MM.1S (cell line): Measurements from ENCODE around the gene HGFAC.

Experiments
- DNase-seq: peaks from one replicate; pipeline ENCODE4 v3.0.0-alpha.2; 2015
- H2AFZ ChIP-seq: fragments of 300-600 bp; sonication (generic); 2 replicates; pipeline ENCODE4 v1.6.0; 2016; ENCODE audit warnings: antibody characterized with exemption, low read length
- H3F3A ChIP-seq: fragments of 300-600 bp; sonication (generic); 2 replicates; pipeline ENCODE4 v1.6.1; 2016; ENCODE audit warnings: mild to moderate bottlenecking, antibody characterized with exemption, low read length, moderate library complexity, mixed read lengths; ENCODE audit not compliant: insufficient read depth
- H3K27ac ChIP-seq: fragments of 300-600 bp; sonication (generic); 2 replicates; pipeline ENCODE4 v1.5.1; 2016; ENCODE audit warnings: mild to moderate bottlenecking, low read length
- H3K27me3 ChIP-seq: fragments of 300-600 bp; sonication (generic); replicated peaks from 2 replicates; pipeline ENCODE4 v1.6.0; 2016; ENCODE audit warnings: low read length; ENCODE audit not compliant: insufficient read depth
- H3K36me3 ChIP-seq: fragments of 300-600 bp; sonication (generic); replicated peaks from 2 replicates; pipeline ENCODE4 v1.6.1; 2016; ENCODE audit warnings: mild to moderate bottlenecking, low read length, mixed read lengths; ENCODE audit not compliant: insufficient read depth
- H3K4me1 ChIP-seq: fragments of 300-600 bp; sonication (generic); 2 replicates; pipeline ENCODE4 v1.6.1; 2016; ENCODE audit warnings: low read length, mixed read lengths
- H3K4me2 ChIP-seq: fragments of 300-600 bp; sonication (generic); 2 replicates; pipeline ENCODE4 v1.6.0; 2016; ENCODE audit warnings: low read depth, low read length
- H3K4me3 ChIP-seq: fragments of 300-600 bp; sonication (generic); 2 replicates; pipeline ENCODE4 v1.5.1; 2016; ENCODE audit warnings: low read length, mixed read lengths
- H3K79me2 ChIP-seq: fragments of 300-600 bp; sonication (generic); 2 replicates; pipeline ENCODE4 v1.6.1; 2016; ENCODE audit warnings: mixed run types, low read length, mixed read lengths
- H3K9ac ChIP-seq: fragments of 300-600 bp; sonication (generic); 2 replicates; pipeline ENCODE4 v1.6.1; 2016; ENCODE audit warnings: low read length, mixed read lengths
- H3K9me2 ChIP-seq: fragments of 300-600 bp; sonication (generic); replicated peaks from 2 replicates; pipeline ENCODE4 v1.6.1; 2016; ENCODE audit warnings: mild to moderate bottlenecking, low read length, mixed read lengths; ENCODE audit not compliant: insufficient read depth
- H3K9me3 ChIP-seq: fragments of 300-600 bp; sonication (generic); replicated peaks from 2 replicates; pipeline ENCODE4 v1.6.1; 2016; ENCODE audit warnings: mild to moderate bottlenecking, low read length, mixed read lengths; ENCODE audit not compliant: insufficient read depth
- H4K20me1 ChIP-seq: fragments of 300-600 bp; sonication (generic); 2 replicates; pipeline ENCODE4 v1.6.1; 2016; ENCODE audit warnings: mild to moderate bottlenecking, low read length, moderate library complexity, mixed read lengths; ENCODE audit not compliant: insufficient read depth
- EZH2 ChIP-seq: fragments of 300-600 bp; sonication (generic); optimal IDR thresholded peaks from 2 replicates; pipeline ENCODE3; 2017; ENCODE audit warnings: low read depth, mild to moderate bottlenecking, antibody characterized with exemption, low read length, mixed read lengths
- EZH2phosphoT487 ChIP-seq: fragments of 300-600 bp; sonication (generic); IDR thresholded peaks from 2 replicates; pipeline ENCODE4 v1.6.1; 2018; ENCODE audit warnings: antibody characterized with exemption, low read length
- TF ChIP-seq, protein P1 (sequence below): fragments of 300-600 bp; sonication (generic); IDR thresholded peaks from 2 replicates; pipeline ENCODE4 v1.5.1; 2016; ENCODE audit warnings: antibody characterized with exemption, low read length, mixed read lengths

The HGFAC gene

DNA sequence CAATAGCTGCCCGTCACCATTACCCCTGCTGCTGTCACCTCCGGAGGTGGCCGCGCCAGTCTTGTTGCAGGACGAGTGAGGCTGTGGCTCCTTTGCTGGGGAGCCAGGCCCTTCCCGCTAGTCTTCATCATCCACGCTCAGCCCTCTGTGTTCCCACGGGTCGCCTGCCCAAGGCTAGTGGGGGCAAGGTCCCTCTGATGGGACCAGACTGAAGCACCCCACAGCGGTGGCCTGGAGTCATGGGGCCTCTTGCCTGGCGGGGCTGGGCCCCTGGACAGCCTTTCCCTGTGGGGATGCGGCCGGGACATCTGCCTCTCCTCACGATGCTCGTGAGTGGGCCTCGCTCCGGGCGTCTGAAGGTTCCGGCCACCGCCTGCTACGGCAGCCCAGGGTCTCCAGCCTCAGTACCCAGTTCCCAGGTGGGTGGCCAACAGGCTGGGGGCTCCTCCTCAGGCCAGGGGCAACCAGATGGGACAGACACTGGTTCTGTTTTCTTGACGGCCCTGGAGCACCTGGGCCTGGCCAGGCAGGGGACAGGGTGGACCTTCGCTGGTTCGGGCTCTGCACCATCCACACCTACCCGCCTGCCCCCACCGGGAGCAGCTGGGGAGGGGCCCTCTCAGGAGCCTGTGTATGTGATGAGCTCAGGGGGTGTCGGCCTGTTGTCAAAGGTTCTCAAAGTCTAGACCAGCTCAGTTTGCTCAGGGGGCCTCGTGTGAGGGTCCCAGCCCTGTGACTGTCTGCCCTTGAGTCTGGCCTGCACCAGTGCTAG lies 53.6 kb downstream of the HGFAC start:
- H3K36me3 ChIP-seq: no peaks in the 10 kb centered on the region
- no peaks in the 10 kb centered on the region for H4K20me1 ChIP-seq
- no peak for DNase-seq
- H3K27me3 ChIP-seq: peaks cover 63% of the 10 kb centered on the region
- H3K9me2 ChIP-seq: no peaks in the 10 kb centered on the region
- TF ChIP-seq EZH2 (no peak), EZH2phosphoT487 (no peak)
- TF ChIP-seq, protein P1, sequence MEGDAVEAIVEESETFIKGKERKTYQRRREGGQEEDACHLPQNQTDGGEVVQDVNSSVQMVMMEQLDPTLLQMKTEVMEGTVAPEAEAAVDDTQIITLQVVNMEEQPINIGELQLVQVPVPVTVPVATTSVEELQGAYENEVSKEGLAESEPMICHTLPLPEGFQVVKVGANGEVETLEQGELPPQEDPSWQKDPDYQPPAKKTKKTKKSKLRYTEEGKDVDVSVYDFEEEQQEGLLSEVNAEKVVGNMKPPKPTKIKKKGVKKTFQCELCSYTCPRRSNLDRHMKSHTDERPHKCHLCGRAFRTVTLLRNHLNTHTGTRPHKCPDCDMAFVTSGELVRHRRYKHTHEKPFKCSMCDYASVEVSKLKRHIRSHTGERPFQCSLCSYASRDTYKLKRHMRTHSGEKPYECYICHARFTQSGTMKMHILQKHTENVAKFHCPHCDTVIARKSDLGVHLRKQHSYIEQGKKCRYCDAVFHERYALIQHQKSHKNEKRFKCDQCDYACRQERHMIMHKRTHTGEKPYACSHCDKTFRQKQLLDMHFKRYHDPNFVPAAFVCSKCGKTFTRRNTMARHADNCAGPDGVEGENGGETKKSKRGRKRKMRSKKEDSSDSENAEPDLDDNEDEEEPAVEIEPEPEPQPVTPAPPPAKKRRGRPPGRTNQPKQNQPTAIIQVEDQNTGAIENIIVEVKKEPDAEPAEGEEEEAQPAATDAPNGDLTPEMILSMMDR: no peak
- no peak overlapping the region for H3K4me2 ChIP-seq
- H3K4me3 ChIP-seq: no peak overlapping the region
- no peaks in the 10 kb centered on the region for H3K79me2 ChIP-seq
- H3K4me1 ChIP-seq: no peaks in the 10 kb centered on the region
- H3K9ac ChIP-seq: no peak overlapping the region
- no peak overlapping the region for H3K27ac ChIP-seq
- H3F3A ChIP-seq: no peaks in the 10 kb centered on the region
- no peak overlapping the region for H2AFZ ChIP-seq
- H3K9me3 ChIP-seq: no peaks in the 10 kb centered on the region

DNA sequence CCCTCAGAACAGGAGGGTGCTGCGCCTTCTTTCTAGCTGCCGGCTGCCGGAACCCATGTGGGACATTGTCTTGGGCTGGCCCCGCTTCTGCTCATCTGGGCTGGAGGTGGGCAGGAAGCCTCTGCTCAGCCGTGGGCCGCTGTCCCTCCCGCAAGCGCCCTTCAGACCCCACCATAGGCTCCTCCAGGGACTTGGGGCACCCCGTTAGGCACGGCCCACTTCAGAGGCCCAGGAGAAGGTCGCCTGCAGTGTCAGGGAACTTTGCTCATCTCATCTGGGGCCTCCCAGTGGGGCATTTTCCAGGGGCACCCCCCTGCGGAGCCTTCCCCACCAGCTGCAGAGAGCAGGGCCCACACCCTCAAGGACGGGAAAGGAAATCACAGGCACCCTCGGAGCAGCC lies 54.3 kb downstream of the HGFAC start:
- H3K9me3 ChIP-seq: no peaks in the 10 kb centered on the region
- H3K9ac ChIP-seq: no peak overlapping the region
- DNase-seq: no peak
- no peak overlapping the region for H3K4me3 ChIP-seq
- no peaks in the 10 kb centered on the region for H3K79me2 ChIP-seq
- H3F3A ChIP-seq: no peaks in the 10 kb centered on the region
- H3K4me2 ChIP-seq: no peak overlapping the region
- H3K9me2 ChIP-seq: no peaks in the 10 kb centered on the region
- H3K27ac ChIP-seq: no peak overlapping the region
- peaks cover 56% of the 10 kb centered on the region for H3K27me3 ChIP-seq
- TF ChIP-seq EZH2phosphoT487 (no peak), EZH2 (no peak)
- TF ChIP-seq, protein P1: no peak
- H3K36me3 ChIP-seq: no peaks in the 10 kb centered on the region
- no peaks in the 10 kb centered on the region for H3K4me1 ChIP-seq
- no peak overlapping the region for H2AFZ ChIP-seq
- no peaks in the 10 kb centered on the region for H4K20me1 ChIP-seq

DNA sequence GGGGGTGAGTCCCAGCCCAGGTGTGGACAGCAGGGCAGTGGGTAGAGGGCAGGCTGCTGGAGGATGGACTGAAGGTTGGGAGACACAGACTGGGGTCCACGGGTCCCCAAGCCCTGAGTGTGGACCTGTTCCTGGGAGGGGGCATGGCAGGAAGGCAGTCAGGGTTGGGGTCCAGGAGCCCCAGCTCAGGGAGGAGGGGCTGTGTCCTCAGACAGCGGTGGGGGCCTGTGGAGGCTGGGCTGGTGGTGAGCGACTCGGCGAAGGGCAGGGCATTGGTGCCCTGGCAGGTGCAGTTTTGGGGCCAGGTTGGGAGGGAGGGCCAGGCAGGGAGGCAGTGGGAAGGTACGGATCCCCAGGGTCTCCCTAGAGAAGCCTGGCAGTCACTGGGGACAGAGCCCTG lies 55.3 kb downstream of the HGFAC start:
- Histone ChIP-seq H3K4me3 (no peak overlapping the region), H2AFZ (no peak overlapping the region), H3K9ac (no peak overlapping the region), H3K27ac (no peak overlapping the region), H3K4me2 (no peak overlapping the region), H4K20me1 (no peaks in the 10 kb centered on the region), H3K27me3 (peaks cover 46% of the 10 kb centered on the region), H3K79me2 (no peaks in the 10 kb centered on the region), H3K9me2 (no peaks in the 10 kb centered on the region), H3K9me3 (no peaks in the 10 kb centered on the region), H3K36me3 (no peaks in the 10 kb centered on the region), H3K4me1 (no peaks in the 10 kb centered on the region), H3F3A (no peaks in the 10 kb centered on the region)
- no peak for DNase-seq
- TF ChIP-seq EZH2phosphoT487 (no peak), EZH2 (no peak)
- TF ChIP-seq, protein P1: no peak
